Ramos (cell line): ENCODE measurements around the gene C5AR1.
"Not testable (repeated sequence)": the region's sequence is repeated elsewhere in the genome, so short reads cannot be mapped to it uniquely, and the experiment has no call there.

Experiments
- in situ Hi-C: fragments of 300-500 bp; cut with MboI; formaldehyde crosslinking; loops from one replicate; pipeline ENCODE4 v1.14.3; 2022; ENCODE audit warnings: low sequenced_read_pairs; ENCODE audit not compliant: unreplicated experiment

Gene C5AR1

DNA sequence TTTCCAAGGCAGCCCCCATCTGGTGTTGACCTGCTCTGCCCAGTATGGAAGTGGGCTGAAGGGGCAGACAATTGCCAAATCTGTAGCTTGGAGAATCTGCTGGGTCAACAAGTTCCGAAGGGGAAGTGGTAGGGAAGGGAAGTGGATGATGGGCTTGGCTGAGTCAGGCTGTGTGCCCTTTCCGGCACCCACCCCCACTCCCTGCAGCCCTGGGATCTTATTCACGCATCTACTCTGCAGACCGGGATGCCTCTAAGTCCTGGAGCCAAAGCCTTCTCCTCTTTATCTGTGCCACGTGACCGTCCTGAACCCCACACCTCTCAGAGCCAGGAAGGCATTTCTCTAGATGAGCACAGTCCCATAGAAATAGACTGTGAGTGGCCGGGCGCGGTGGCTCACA, 14.8 kb downstream of the C5AR1 start:
- in situ Hi-C loops = no loop called here

GRCh38 chr19:47330466-47330869, 20.8 kb downstream of the C5AR1 start:
- in situ Hi-C loops = no loop called here

DNA sequence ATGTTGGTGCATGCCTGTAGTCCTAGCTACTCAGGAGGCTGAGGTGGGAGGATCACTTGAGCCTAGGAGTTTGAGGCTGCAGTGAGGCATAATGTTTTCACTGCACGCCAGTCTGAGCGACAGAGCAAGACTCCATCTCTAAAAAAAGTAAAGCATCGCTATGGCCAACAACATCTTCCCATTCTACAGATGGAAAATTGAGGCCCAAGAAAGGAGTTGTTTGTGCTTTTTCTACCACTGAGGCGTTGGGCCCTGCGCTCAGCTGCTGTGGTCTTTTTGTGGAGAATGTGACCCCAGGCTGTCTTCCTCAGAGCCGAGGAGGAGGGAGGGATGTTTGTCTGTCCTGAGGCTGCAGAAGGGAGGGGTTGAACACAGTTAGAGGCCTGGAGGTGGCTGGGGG, 21.8 kb downstream of the C5AR1 start:
- in situ Hi-C loops = no loop called here

- in situ Hi-C loops = no loop called here
Observed at GRCh38 chr19:47331931-47332547, 22.4 kb downstream of the C5AR1 start, which contains the start of gene C5AR2. Gene C5AR2, plus strand, starts transcription at chr19:47332175. Its CDS starts 8,625 bp downstream, at chr19:47340800.

DNA sequence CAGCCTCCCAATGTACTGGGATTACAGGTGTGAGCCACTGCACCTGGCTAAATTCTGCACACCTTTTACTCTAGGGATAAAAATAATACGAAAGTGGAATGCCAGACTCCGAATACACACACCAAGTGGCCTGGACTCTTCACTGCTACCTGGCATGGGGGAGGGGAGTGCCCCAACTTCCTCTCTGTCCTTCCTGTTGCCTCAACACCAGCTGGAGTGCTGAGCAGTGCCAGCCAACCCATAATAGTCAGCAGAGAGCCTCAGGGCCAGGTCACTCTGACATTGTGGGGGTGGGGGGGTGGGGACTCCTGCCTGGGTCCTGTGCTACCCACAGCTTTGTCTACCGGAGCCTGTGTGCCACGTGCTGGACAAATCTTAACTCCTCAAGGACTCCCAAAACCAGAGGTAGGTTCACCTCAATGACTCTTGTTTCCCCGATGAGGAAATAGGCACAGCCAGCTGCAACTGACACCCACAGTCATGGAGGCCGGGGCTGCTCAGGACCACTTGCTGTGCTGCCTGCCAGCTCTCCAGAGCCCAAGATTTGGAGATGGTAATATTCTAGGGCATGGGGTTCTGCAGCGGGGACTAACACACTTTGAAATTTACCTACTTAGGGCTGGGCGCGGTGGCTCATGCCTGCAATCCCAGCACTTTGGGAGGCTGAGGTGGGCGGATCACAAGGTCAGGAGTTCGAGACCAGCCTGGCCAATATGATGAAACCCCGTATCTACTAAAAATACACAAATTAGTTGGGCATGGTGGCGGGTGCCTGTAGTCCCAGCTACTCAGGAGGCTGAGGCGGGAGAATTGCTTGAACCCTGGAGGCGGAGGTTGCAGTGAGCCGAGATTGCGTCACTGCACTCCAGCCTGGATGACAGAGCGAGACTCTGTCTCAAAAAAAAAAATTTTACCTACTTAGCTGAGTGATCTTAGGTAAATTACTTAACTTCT, 27.4 kb downstream of the C5AR1 start:
- in situ Hi-C loops = not testable (repeated sequence)

DNA sequence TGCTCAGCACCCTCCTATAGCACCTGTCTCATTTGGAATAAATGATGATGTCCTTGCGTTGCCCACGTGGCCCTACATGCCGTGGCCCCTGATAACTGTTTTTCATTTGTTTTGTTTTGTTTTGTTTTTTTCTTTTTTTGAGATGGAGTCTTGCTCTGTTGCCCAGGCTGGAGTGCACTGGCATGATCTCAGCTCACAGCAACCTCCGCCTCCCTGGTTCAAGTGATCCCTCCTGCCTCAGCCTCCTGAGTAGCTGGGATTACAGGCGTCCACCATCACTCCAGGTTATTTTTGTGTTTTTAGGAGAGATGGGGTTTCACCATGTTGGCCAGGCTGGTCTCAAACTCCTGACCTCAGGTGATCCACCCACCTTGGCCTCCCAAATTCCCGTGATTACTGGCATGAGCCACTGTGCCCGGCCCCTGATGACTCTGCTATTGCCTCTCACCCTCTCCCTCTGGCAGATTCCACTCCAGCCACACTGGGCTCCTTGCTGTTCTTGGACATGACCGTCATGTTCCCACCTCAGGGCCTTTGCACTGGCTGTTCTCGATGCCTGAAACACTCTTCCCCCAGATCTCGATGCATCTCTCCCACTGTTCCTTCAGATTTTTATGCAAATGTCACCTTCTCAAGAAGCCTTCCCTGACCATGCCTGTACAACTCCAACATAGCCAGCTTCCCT, 29.7 kb downstream of the C5AR1 start:
- in situ Hi-C loops = no loop called here

DNA sequence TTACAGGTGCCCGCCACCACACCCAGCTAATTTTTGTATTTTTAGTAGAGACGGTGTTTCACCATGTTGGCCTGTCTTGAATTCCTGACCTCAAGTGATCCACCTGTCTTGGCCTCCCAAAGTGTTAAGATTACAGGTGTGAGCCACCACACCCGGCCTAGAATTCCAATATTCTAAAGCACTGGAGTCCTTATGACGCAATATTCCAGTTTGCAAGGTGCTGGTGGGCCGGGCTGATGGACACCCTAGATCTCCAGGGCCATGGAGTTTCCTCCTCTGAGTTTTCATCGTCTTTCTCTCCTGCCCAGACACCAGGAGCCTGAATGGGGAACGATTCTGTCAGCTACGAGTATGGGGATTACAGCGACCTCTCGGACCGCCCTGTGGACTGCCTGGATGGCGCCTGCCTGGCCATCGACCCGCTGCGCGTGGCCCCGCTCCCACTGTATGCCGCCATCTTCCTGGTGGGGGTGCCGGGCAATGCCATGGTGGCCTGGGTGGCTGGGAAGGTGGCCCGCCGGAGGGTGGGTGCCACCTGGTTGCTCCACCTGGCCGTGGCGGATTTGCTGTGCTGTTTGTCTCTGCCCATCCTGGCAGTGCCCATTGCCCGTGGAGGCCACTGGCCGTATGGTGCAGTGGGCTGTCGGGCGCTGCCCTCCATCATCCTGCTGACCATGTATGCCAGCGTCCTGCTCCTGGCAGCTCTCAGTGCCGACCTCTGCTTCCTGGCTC, 31.0 kb downstream of the C5AR1 start:
- in situ Hi-C loops = no loop called here

GRCh38 chr19:47341734-47342133, 32.1 kb downstream of the C5AR1 start:
- in situ Hi-C loops = no loop called here

GRCh38 chr19:47343194-47343802, 33.6 kb downstream of the C5AR1 start:
- in situ Hi-C loops = no loop called here

GRCh38 chr19:47344425-47344824, 34.8 kb downstream of the C5AR1 start:
- in situ Hi-C loops = no loop called here

DNA sequence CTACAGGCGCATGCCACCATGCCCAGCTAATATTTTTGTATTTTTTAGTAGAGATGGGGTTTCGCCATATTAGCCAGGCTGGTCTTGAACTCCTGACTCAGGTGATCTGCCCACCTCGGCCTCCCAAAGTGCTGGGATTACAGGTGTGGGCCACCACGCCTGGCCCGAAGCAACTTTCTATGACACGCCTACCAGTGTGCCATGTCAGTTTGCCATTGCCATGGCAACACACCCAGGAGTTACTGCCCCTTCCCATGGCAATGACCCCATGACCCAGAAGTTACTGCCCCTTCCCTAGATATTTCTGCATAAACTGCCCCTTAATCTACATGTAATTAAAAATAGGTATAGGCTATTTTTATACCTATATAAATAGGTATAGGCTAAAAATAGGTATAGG, 36.4 kb downstream of the C5AR1 start:
- in situ Hi-C loops = not testable (repeated sequence)

- in situ Hi-C loops = no loop called here
Observed at GRCh38 chr19:47348819-47349795, 39.4 kb downstream of the C5AR1 start, which contains the start of gene DHX34. Gene DHX34, plus strand, starts transcription at chr19:47349315. Its CDS starts 3,716 bp downstream, at chr19:47353031.

- in situ Hi-C loops = no loop called here
Observed at GRCh38 chr19:47350630-47351029, 41.0 kb downstream of the C5AR1 start.

- in situ Hi-C loops = no loop called here
Observed at GRCh38 chr19:47351548-47351947, 41.9 kb downstream of the C5AR1 start.

DNA sequence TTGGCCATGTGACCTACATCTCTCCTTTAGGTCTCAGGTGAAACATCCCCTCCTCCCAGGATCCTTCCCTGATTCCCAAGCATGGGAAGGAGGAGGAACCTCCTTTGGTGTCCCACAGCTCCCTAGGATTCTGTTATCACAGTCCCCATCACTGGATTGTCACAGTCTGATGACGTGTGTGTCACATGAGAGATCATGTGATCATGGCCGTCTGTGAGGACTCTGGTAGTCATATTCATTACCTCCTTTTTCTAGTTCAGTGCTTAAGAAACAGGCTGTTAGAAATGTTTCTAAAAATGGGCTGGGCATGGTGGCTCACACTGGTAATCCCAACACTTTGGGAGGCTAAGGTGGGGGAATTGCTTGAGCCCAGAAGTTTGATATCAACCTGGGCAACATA, 42.4 kb downstream of the C5AR1 start:
- in situ Hi-C loops = no loop called here

DNA sequence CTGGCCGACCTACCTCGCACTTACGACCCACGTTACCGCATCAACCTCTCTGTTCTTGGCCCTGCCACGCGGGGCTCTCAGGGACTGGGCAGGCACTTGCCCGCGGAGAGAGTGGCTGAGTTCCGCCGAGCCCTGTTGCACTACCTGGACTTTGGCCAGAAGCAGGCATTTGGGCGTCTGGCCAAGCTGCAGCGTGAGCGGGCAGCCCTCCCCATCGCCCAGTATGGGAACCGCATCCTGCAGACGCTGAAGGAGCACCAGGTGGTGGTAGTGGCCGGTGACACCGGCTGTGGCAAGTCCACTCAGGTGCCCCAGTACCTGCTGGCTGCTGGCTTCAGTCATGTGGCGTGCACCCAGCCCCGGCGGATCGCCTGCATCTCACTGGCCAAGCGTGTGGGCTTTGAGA, 43.6 kb downstream of the C5AR1 start:
- in situ Hi-C loops = no loop called here

GRCh38 chr19:47356900-47357299, 47.2 kb downstream of the C5AR1 start:
- in situ Hi-C loops = no loop called here

DNA sequence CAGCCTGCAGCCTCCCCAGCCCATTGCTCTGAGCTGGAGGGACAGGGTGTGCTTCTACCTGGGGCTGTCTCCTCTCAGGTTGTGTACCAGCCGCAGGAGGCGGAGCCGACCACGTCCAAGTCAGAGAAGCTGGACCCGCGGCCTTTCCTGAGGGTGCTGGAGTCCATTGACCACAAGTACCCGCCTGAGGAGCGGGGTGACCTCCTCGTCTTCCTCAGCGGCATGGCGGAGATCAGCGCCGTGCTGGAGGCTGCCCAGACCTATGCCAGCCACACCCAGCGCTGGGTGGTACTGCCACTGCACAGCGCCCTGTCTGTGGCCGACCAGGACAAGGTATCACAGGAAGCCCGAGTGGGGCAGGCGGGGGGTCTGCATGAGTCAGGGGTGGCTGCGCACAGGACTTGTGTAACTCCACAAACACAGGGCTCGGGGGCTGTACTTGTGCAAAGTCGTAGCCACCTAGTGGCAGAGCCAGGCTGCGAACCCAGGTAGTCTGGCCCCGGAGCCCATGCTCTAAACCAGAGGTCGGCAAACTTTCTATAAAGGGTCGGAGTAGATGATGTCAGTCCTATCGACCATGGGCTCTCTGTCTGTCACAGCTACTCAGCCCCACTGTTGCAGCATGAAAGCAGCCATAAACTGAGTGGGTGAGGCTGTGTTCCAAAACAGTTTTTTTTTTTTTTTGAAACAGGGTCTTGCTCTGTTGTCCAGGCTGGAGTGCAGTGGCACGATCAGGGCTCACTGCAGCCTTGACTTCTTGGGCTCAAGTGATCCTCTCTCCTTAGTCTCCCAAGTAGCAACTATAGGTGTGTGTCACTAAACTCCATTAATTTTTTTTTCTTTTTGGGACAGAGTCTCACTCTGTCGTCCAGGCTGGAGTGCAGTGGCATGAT, 48.4 kb downstream of the C5AR1 start:
- in situ Hi-C loops = no loop called here
